Kidney glomerular epithelial cell (primary cell): ENCODE results near the gene GPR68.

Experiments used
- DNase-seq: peaks from one replicate; lab custom pipeline; 2025; lab: John Stamatoyannopoulos, UW

GPR68 gene

GRCh38 chr14:91244501-91244901 is at the start of gene GPR68:
TSS of gene GPR68 (minus strand) at chr14:91244704. CDS start at chr14:91235050, 9,654 bp downstream.
- DNase-seq: peak; percentile 29

GRCh38 chr14:91294153-91294552 is 49.6 kb upstream of the GPR68 start:
- DNase-seq: no peak

GRCh38 chr14:91293281-91293680 is 48.8 kb upstream of the GPR68 start:
- DNase-seq: no peak

GRCh38 chr14:91292491-91292890 is 48.0 kb upstream of the GPR68 start:
- DNase-seq: no peak

- DNase-seq: no peak
These were observed 47.4 kb upstream of the GPR68 start for GRCh38 chr14:91291786-91292405.

GRCh38 chr14:91290986-91291385 is 46.5 kb upstream of the GPR68 start:
- DNase-seq: no peak

GRCh38 chr14:91289464-91289863 is 45.0 kb upstream of the GPR68 start:
- DNase-seq: no peak

- DNase-seq: no peak
These were observed 44.4 kb upstream of the GPR68 start for GRCh38 chr14:91288876-91289275.

- DNase-seq: peak; percentile 52
These were observed 42.0 kb upstream of the GPR68 start for GRCh38 chr14:91286530-91286937.

GRCh38 chr14:91284791-91285548 is 40.5 kb upstream of the GPR68 start:
- DNase-seq: no peak

- peak; percentile 28 for DNase-seq
These were observed 39.8 kb upstream of the GPR68 start for GRCh38 chr14:91284146-91284790.

- no peak for DNase-seq
These were observed 39.2 kb upstream of the GPR68 start for GRCh38 chr14:91283666-91284065.

- DNase-seq: no peak
These were observed 38.6 kb upstream of the GPR68 start for GRCh38 chr14:91282954-91283645.

- DNase-seq: no peak
These were observed 36.8 kb upstream of the GPR68 start for GRCh38 chr14:91281346-91281745.

- DNase-seq: no peak
These were observed 35.6 kb upstream of the GPR68 start for GRCh38 chr14:91280129-91280528.

GRCh38 chr14:91279354-91279753 is 34.9 kb upstream of the GPR68 start:
- no peak for DNase-seq

- no peak for DNase-seq
These were observed 33.8 kb upstream of the GPR68 start for GRCh38 chr14:91278383-91278715.

GRCh38 chr14:91277546-91278382 is 33.3 kb upstream of the GPR68 start:
- DNase-seq: no peak

- DNase-seq: no peak
These were observed 30.3 kb upstream of the GPR68 start for GRCh38 chr14:91274796-91275195.

- no peak for DNase-seq
These were observed 29.4 kb upstream of the GPR68 start for GRCh38 chr14:91273885-91274273.

- DNase-seq: no peak
These were observed 28.9 kb upstream of the GPR68 start for GRCh38 chr14:91273273-91273884.
